ENCODE data around the gene TACR1. TPM values are rescaled to one million over a fixed set of nuclear protein-coding genes. Genes with fewer than 3 reads are reported as not detected.

The TACR1 gene
- total and polyA plus RNA-seq, 2 of the 4 experiments (the other 2 are of a cell fraction), result under 0.01 to 0.09 TPM

DNA sequence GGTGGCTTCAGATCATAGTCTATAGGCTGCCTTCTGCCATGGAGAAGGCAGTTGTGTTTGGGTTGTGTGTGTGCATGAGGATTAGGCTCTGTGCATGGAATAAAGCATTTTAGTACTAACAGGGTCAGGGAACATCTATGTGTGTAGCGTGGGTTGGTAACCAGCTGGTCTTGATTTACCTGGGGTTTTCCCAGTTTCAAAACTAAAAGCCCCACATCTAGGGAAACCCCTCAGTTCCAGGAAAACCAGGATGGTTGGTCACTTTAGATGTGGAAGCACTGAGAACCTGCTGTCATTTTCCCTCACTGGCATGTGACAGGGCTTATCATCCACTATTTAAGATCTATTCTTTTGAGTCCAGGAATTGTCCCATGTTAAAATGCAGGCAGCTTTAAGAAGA lies 124.6 kb downstream of the TACR1 start:
- Histone ChIP-seq H2BK120ac (ENCODE audit: low read depth, low read length) (no peak overlapping the region), H2BK20ac (ENCODE audit: low read depth, low read length) (no peak overlapping the region), H3K27ac (ENCODE audit: insufficient read depth, low read length) (no peak overlapping the region), H3K14ac (replicated peaks; ENCODE audit: low read depth, low read length) (no peak overlapping the region), H4K91ac (ENCODE audit: insufficient read depth, low read depth, low read length) (no peak overlapping the region), H3K79me1 (ENCODE audit: low read depth in 1 of 2, low read length in 2 of 2) (no peaks in the 10 kb centered on the region), H3K9ac (ENCODE audit: low read depth, low read length) (no peak overlapping the region), H3K18ac (ENCODE audit: low read depth, low read length) (no peak overlapping the region), H2AK5ac (ENCODE audit: low read depth, low read length) (no peak overlapping the region), H2AK9ac (replicated peaks; ENCODE audit: low read depth, low read length, poor library complexity) (no peak overlapping the region), H3K4me3 (ENCODE audit: insufficient read depth, low read depth, low read length) (no peak overlapping the region), H2BK5ac (ENCODE audit: low read depth, low read length, poor library complexity, severe bottlenecking) (no peak overlapping the region), H3K4me2 (ENCODE audit: low read depth, low read length) (no peak overlapping the region), H3K27me3 (ENCODE audit: control insufficient read depth, insufficient read depth, low read length) (no peaks in the 10 kb centered on the region), H3K4ac (ENCODE audit: low read depth, low read length) (no peak overlapping the region), H3K9me3 (ENCODE audit: control insufficient read depth, insufficient read depth, low read length) (no peaks in the 10 kb centered on the region), H3K23ac (ENCODE audit: low read depth, low read length) (no peak overlapping the region), H4K5ac (ENCODE audit: low read depth, low read length) (no peak overlapping the region), H2BK15ac (ENCODE audit: low read depth, low read length) (no peak overlapping the region), H4K8ac (ENCODE audit: low read depth in 2 of 2, low read length in 2 of 2) (no peak overlapping the region), H3K56ac (ENCODE audit: extremely low read depth, insufficient read depth, low read length) (no peak overlapping the region), H3K4me1 (ENCODE audit: control insufficient read depth, insufficient read depth, low read length) (peaks cover 5% of the 10 kb centered on the region; the same call in 1 of the 2 replicates), H3K9me1 (ENCODE audit: insufficient read depth, low read length) (peaks cover 5% of the 10 kb centered on the region; the same call in 1 of the 2 replicates), H3K36me3 (ENCODE audit: control insufficient read depth, insufficient read depth, low read length) (no peaks in the 10 kb centered on the region), H2AFZ (replicated peaks; ENCODE audit: low read length, poor library complexity) (no peak overlapping the region), H4K20me1 (ENCODE audit: insufficient read depth, low read length) (no peaks in the 10 kb centered on the region)
- WGBS, 2 experiments (ENCODE audit: extremely low coverage in 2 of 2, insufficient read length in 1 of 2), result no CpG with 5 or more reads among the region's 1 CpG
- in situ Hi-C loops (cut with MboI; ENCODE audit: low sequenced_read_pairs) (no loop called here), dilution Hi-C loops (cut with HindIII; ENCODE audit: low sequenced_read_pairs, unreplicated experiment) (no loop called here), intact Hi-C loops (cut with micrococcal nuclease) (no loop called here)
- TF ChIP-seq CEBPB (IDR thresholded peaks at IDR 0.05; ENCODE audit: low read depth, low read length) (no peak), CTCF (conservative IDR thresholded peaks at IDR 0.05; ENCODE audit: low read depth, low read length) (no peak), SMC3 (IDR thresholded peaks at IDR 0.05; ENCODE audit: low read depth, low read length) (no peak), MAZ (IDR thresholded peaks at IDR 0.05; ENCODE audit: borderline replicate concordance, low read depth, low read length) (no peak), BHLHE40 (IDR thresholded peaks at IDR 0.05; ENCODE audit: low read depth, low read length) (no peak), USF2 (IDR thresholded peaks at IDR 0.05; ENCODE audit: low read depth, low read length) (no peak), POLR2A (IDR thresholded peaks at IDR 0.05; ENCODE audit: low read depth, low read length) (no peak), RFX5 (IDR thresholded peaks at IDR 0.05; ENCODE audit: low read depth, low read length) (no peak), MAFK (IDR thresholded peaks at IDR 0.05; ENCODE audit: low read depth, low read length) (no peak), CHD1 (IDR thresholded peaks at IDR 0.05; ENCODE audit: low read depth, low read length) (no peak), RAD21 (IDR thresholded peaks at IDR 0.05; ENCODE audit: low read length) (no peak), MXI1 (IDR thresholded peaks at IDR 0.05; ENCODE audit: borderline replicate concordance, low read depth, low read length) (no peak), NFE2L2 (IDR thresholded peaks at IDR 0.05; ENCODE audit: low read depth, low read length) (no peak), RCOR1 (IDR thresholded peaks at IDR 0.05; ENCODE audit: insufficient replicate concordance, low read length) (no peak)
- TF ChIP-seq, protein P1, sequence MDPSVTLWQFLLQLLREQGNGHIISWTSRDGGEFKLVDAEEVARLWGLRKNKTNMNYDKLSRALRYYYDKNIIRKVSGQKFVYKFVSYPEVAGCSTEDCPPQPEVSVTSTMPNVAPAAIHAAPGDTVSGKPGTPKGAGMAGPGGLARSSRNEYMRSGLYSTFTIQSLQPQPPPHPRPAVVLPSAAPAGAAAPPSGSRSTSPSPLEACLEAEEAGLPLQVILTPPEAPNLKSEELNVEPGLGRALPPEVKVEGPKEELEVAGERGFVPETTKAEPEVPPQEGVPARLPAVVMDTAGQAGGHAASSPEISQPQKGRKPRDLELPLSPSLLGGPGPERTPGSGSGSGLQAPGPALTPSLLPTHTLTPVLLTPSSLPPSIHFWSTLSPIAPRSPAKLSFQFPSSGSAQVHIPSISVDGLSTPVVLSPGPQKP (IDR thresholded peaks at IDR 0.05; ENCODE audit: borderline replicate concordance, low read depth, low read length), result no peak
- ChIA-PET POLR2A (ENCODE audit: unreplicated experiment) (no interaction called here), CTCF (interaction anchor here (0.6 to 0.9 kb wide), 2 partner anchors 10 to 215 kb away, joined by 3 read pairs; no protein-coding TSS in a partner anchor)
- DNase-seq, result no peak
- no peak for ATAC-seq (ENCODE audit: low read depth)
- no TSS peak for BruUV-seq (replicated peaks)
